A549 (cell line): ENCODE data around the gene PTTG2. TPM values are rescaled to one million over a fixed set of nuclear protein-coding genes. Genes with fewer than 3 reads are reported as not detected.

Source experiments
- ATAC-seq, 2 experiments: fragments of 200-7000 bp in 1 of 2; fragments of >200 bp in 1 of 2; cut with Nextera tagmentation in 1 of 2; cut with Tn5 transposase in 1 of 2; 3 replicates each; pipeline versions ENCODE4 v1.8.0 to v1.9.1; 2018 to 2020; ENCODE audit warnings: mild to moderate bottlenecking in 1 of 2, moderate library complexity in 1 of 2
- CTCF ChIA-PET: fragments of 300-600 bp; sonication (Branson Sonifier 250); formaldehyde crosslinking; extraction: SDS; loops from one replicate; lab custom pipeline; 2021; ENCODE audit warnings: antibody characterized with exemption, inconsistent platforms; lab: Yijun Ruan, JAX
- POLR2A ChIA-PET: fragments of 350-600 bp; formaldehyde crosslinking; extraction: SDS; loops from one replicate; lab custom pipeline; 2021; ENCODE audit warnings: antibody characterized with exemption, inconsistent platforms; lab: Yijun Ruan, JAX
- DNase-seq, 2 experiments: peaks; one replicate each; pipeline versions ENCODE4 v3.0.0 to v3.0.0-alpha.2; 2011 to 2016; ENCODE audit warnings: low read depth in 1 of 2, low spot score in 1 of 2
- FAIRE-seq: peaks from 2 replicates; lab custom pipeline; 2011; peaks lifted over from hg19 to GRCh38; lab: Jason Lieb, UNC
- H3K27ac ChIP-seq, 2 experiments: fragments of >200 bp; sonication (Bioruptor Twin); formaldehyde crosslinking; 3 replicates each; pipeline ENCODE4 v1.5.1; 2016 to 2017
- H3K4me1 ChIP-seq: fragments of >200 bp; sonication (Bioruptor Twin); formaldehyde crosslinking; 3 replicates; pipeline ENCODE4 v1.6.1; 2016
- H3K4me2 ChIP-seq: fragments of >200 bp; sonication (Bioruptor Twin); formaldehyde crosslinking; 3 replicates; pipeline ENCODE4 v1.6.1; 2016
- H3K4me3 ChIP-seq: fragments of >200 bp; sonication (Bioruptor Twin); formaldehyde crosslinking; 3 replicates; pipeline ENCODE4 v1.5.1; 2016
- H3K9me3 ChIP-seq: fragments of >200 bp; sonication (Bioruptor Twin); formaldehyde crosslinking; 3 replicates; pipeline ENCODE4 v1.6.1; 2016
- BCL3 ChIP-seq: fragments of >200 bp; sonication (Bioruptor Twin); formaldehyde crosslinking; IDR thresholded peaks from 3 replicates; pipeline ENCODE4 v1.6.1; 2016
- BHLHE40 ChIP-seq: IDR thresholded peaks from 2 replicates; pipeline ENCODE4 v1.6.1; 2012; ENCODE audit warnings: low read depth, low read length, inconsistent platforms
- CBX8 ChIP-seq: fragments of 200-600 bp; sonication (generic); IDR thresholded peaks from 2 replicates; pipeline ENCODE4 v1.6.1; 2016
- E2F6 ChIP-seq: IDR thresholded peaks from 2 replicates; pipeline ENCODE4 v1.6.1; 2012; ENCODE audit warnings: low read depth, borderline replicate concordance
- EHF ChIP-seq: fragments of 250-450 bp; sonication (Bioruptor Pico); IDR thresholded peaks from 2 replicates; pipeline ENCODE4 v1.5.0; 2020; ENCODE audit warnings: mild to moderate bottlenecking
- EP300 ChIP-seq, 2 experiments: fragments of >200 bp; sonication (Bioruptor Twin); formaldehyde crosslinking; IDR thresholded peaks; 2 replicates in 1 of 2; 3 replicates in 1 of 2; pipeline ENCODE4 v1.6.1; 2016 to 2017
- ESRRA ChIP-seq: fragments of 150-350 bp; IDR thresholded peaks from 2 replicates; pipeline ENCODE4 v1.6.1; 2014; ENCODE audit warnings: mild to moderate bottlenecking, low read length, borderline replicate concordance
- FOSL2 ChIP-seq, 2 experiments: fragments of 450-650 bp in 1 of 2; fragments of >200 bp in 1 of 2; sonication (Bioruptor Twin) in 1 of 2; formaldehyde crosslinking; IDR thresholded peaks; 2 replicates each; pipeline versions ENCODE4 v1.5.0 to v1.6.1; 2016 to 2020; ENCODE audit warnings: mild to moderate bottlenecking in 1 of 2, moderate library complexity in 1 of 2
- FOXS1 ChIP-seq: fragments of 250-450 bp; sonication (Bioruptor Pico); IDR thresholded peaks from 2 replicates; pipeline ENCODE4 v1.5.0; 2020; ENCODE audit warnings: mild to moderate bottlenecking, moderate library complexity
- HES2 ChIP-seq: fragments of >200 bp; sonication (Bioruptor Twin); formaldehyde crosslinking; IDR thresholded peaks from 2 replicates; pipeline ENCODE4 v1.6.1; 2016
- HOXB13 ChIP-seq: fragments of 250-450 bp; sonication (Bioruptor Pico); IDR thresholded peaks from 2 replicates; pipeline ENCODE4 v1.5.0; 2020; ENCODE audit warnings: low read depth, mild to moderate bottlenecking, moderate library complexity
- JUNB ChIP-seq: fragments of >200 bp; sonication (Bioruptor Twin); formaldehyde crosslinking; IDR thresholded peaks from 2 replicates; pipeline ENCODE4 v1.6.1; 2016
- MAFK ChIP-seq: fragments of 450-650 bp; IDR thresholded peaks from 2 replicates; pipeline ENCODE4 v1.6.1; 2014; ENCODE audit not compliant: partially characterized antibody
- MYC ChIP-seq: IDR thresholded peaks from 2 replicates; pipeline ENCODE4 v1.6.1; 2012; ENCODE audit warnings: mild to moderate bottlenecking, inconsistent platforms, low read length, improper control_type of control experiment, borderline replicate concordance
- PBX3 ChIP-seq: IDR thresholded peaks from 2 replicates; pipeline ENCODE4 v1.6.1; 2012
- RCOR1 ChIP-seq: fragments of 150-350 bp; IDR thresholded peaks from 2 replicates; pipeline ENCODE4 v1.6.1; 2014; ENCODE audit warnings: antibody characterized with exemption, low read length, low read depth
- RFX5 ChIP-seq: fragments of 450-650 bp; IDR thresholded peaks from 2 replicates; pipeline ENCODE4 v1.7.1; 2014; ENCODE audit warnings: antibody characterized with exemption, mild to moderate bottlenecking, moderate library complexity
- RNF2 ChIP-seq: fragments of 200-600 bp; sonication (generic); IDR thresholded peaks from 2 replicates; pipeline ENCODE4 v1.6.1; 2016; ENCODE audit warnings: low read depth, mild to moderate bottlenecking, antibody characterized with exemption, moderate library complexity, borderline replicate concordance
- TFCP2L1 ChIP-seq: fragments of 250-450 bp; sonication (Bioruptor Pico); IDR thresholded peaks from 2 replicates; pipeline ENCODE4 v1.5.0; 2021; ENCODE audit warnings: mild to moderate bottlenecking
- USF2 ChIP-seq: fragments of 450-650 bp; IDR thresholded peaks from 2 replicates; pipeline ENCODE4 v1.6.1; 2014; ENCODE audit warnings: antibody characterized with exemption
- ZC3H11A ChIP-seq: fragments of 450-650 bp; IDR thresholded peaks from 2 replicates; pipeline ENCODE4 v1.6.1; 2014; ENCODE audit warnings: antibody characterized with exemption, mild to moderate bottlenecking
- WGBS: methylation state at CpG from one replicate; pipeline ENCODE4 v1.1.6; 2017; ENCODE audit errors: missing lambda C conversion rate; 5-methylcytosine and 5-hydroxymethylcytosine counted together
- polyA plus RNA-seq, 4 experiments: library from polyadenylated mRNA; depleted of rRNA in 3 of 4; stranded (reverse); fragments of >200 nt; fragmentation: RNase III in 1 of 4; extraction: RNeasy Plus Mini Kit Qiagen cat#74134 plus additional on column Dnase treatment in 1 of 4; gene quantifications; 2 replicates in 3 of 4; 3 replicates in 1 of 4; pipeline ENCODE4 v1.2.3, GENCODE V29; 2011 to 2017

The PTTG2 gene
- polyA plus RNA-seq, 2 of the 4 experiments (the other 2 are of a cell fraction) = not detected

GRCh38 chr4:37938208-37938607 lies 22.0 kb upstream of the PTTG2 start:
- Histone ChIP-seq H3K4me3 (no peak overlapping the region), H3K9me3 (no peaks in the 10 kb centered on the region)
- DNase-seq = no peak
- TF ChIP-seq TFCP2L1 = no peak
- TF ChIP-seq EHF = no peak
- no peak for TF ChIP-seq HOXB13 (CRISPR knock-in tag)
- no peak for TF ChIP-seq MAFK
- no peak for TF ChIP-seq RCOR1
- no peak for TF ChIP-seq FOSL2 (IDR thresholded peaks at IDR 0.05)
- TF ChIP-seq FOSL2 (CRISPR knock-in tag; IDR thresholded peaks at IDR 0.05) = no peak
- no peak for TF ChIP-seq FOXS1
- TF ChIP-seq RFX5 = no peak
- no peak for TF ChIP-seq HES2
- no peak for TF ChIP-seq MYC
- no peak for TF ChIP-seq USF2
- TF ChIP-seq ESRRA = no peak
- no peak for TF ChIP-seq BCL3
- no peak for TF ChIP-seq EP300 (IDR thresholded peaks at IDR 0.05)
- TF ChIP-seq, all 56 proteins: peak for 0
- FAIRE-seq = no peak
- ChIA-PET CTCF (no interaction called here), POLR2A (no interaction called here)
- Histone ChIP-seq H3K4me2 (no peak overlapping the region), H3K4me1 (no peaks in the 10 kb centered on the region), H3K27ac (no peak overlapping the region)
- no peak for ATAC-seq
- WGBS = 38% methylated on average over 3 of the region's 3 CpGs

- Histone ChIP-seq H3K4me1 (no peaks in the 10 kb centered on the region), H3K4me3 (no peak overlapping the region), H3K9me3 (no peaks in the 10 kb centered on the region), H3K4me2 (no peak overlapping the region), H3K27ac (no peak overlapping the region)
- ChIA-PET POLR2A (no interaction called here), CTCF (no interaction called here)
- TF ChIP-seq ZC3H11A (no peak), RCOR1 (no peak), BHLHE40 (no peak), CBX8 (no peak), RNF2 (no peak), PBX3 (no peak), MYC (no peak), JUNB (no peak), E2F6 (no peak), HES2 (no peak)
- DNase-seq (no peak), ATAC-seq (no peak), FAIRE-seq (no peak)
- WGBS = 57% methylated on average over 10 of the region's 10 CpGs
These were observed 13.6 kb upstream of the PTTG2 start for GRCh38 chr4:37946503-37947179.
